ENCODE measurements around the gene SIPA1L3.

SIPA1L3 gene

GRCh38 chr19:38030686-38031422, 123.8 kb downstream of the SIPA1L3 start:
- Histone ChIP-seq H3K36me3 (replicated peaks; ENCODE audit: low read depth, low read length) (peaks cover 9% of the 10 kb centered on the region), H3K27ac (ENCODE audit: low read length) (no peak overlapping the region), H4K20me1 (ENCODE audit: insufficient read depth, low read length) (no peaks in the 10 kb centered on the region), H3K9me3 (ENCODE audit: insufficient read depth, low read length) (no peaks in the 10 kb centered on the region), H3K79me2 (ENCODE audit: low read length) (peaks cover 12% of the 10 kb centered on the region; the same call in 1 of the 2 replicates), H3K4me2 (ENCODE audit: low read length) (no peak overlapping the region), H3K4me1 (ENCODE audit: low read length) (peaks cover 31% of the 10 kb centered on the region), H3K9ac (ENCODE audit: low read length) (no peak overlapping the region), H2AFZ (ENCODE audit: low read depth, low read length) (no peak overlapping the region), H3K27me3 (ENCODE audit: low read depth, low read length) (no peaks in the 10 kb centered on the region), H3K4me3 (ENCODE audit: low read length) (no peak overlapping the region)
- TF ChIP-seq EZH2phosphoT487 (IDR thresholded peaks at IDR 0.05; ENCODE audit: low read depth) (no peak), CTCF (IDR thresholded peaks at IDR 0.05; ENCODE audit: low read depth, low read length) (no peak)

- Histone ChIP-seq H3K4me1 (ENCODE audit: low read length) (peaks cover 31% of the 10 kb centered on the region), H3K9ac (ENCODE audit: low read length) (no peak overlapping the region), H3K4me2 (ENCODE audit: low read length) (no peak overlapping the region), H4K20me1 (ENCODE audit: insufficient read depth, low read length) (no peaks in the 10 kb centered on the region), H3K79me2 (ENCODE audit: low read length) (peaks cover 9% of the 10 kb centered on the region; the same call in 1 of the 2 replicates), H3K4me3 (ENCODE audit: low read length) (no peak overlapping the region), H3K9me3 (ENCODE audit: insufficient read depth, low read length) (no peaks in the 10 kb centered on the region), H3K36me3 (replicated peaks; ENCODE audit: low read depth, low read length) (peaks cover 9% of the 10 kb centered on the region), H3K27me3 (ENCODE audit: low read depth, low read length) (no peaks in the 10 kb centered on the region), H3K27ac (ENCODE audit: low read length) (no peak overlapping the region), H2AFZ (ENCODE audit: low read depth, low read length) (no peak overlapping the region)
- TF ChIP-seq CTCF (IDR thresholded peaks at IDR 0.05; ENCODE audit: low read depth, low read length): no peak
- TF ChIP-seq EZH2phosphoT487 (IDR thresholded peaks at IDR 0.05; ENCODE audit: low read depth): no peak
These were observed 124.4 kb downstream of the SIPA1L3 start for GRCh38 chr19:38031423-38031770.

GRCh38 chr19:38032151-38032550, 125.1 kb downstream of the SIPA1L3 start:
- H3K79me2 ChIP-seq (ENCODE audit: low read length): peaks cover 7% of the 10 kb centered on the region; the same call in 1 of the 2 replicates
- H3K9ac ChIP-seq (ENCODE audit: low read length): no peak overlapping the region
- no peaks in the 10 kb centered on the region for H3K9me3 ChIP-seq (ENCODE audit: insufficient read depth, low read length)
- H3K4me1 ChIP-seq (ENCODE audit: low read length): peaks cover 31% of the 10 kb centered on the region
- H3K36me3 ChIP-seq (replicated peaks; ENCODE audit: low read depth, low read length): peaks cover 9% of the 10 kb centered on the region
- no peak overlapping the region for H3K4me2 ChIP-seq (ENCODE audit: low read length)
- H3K27ac ChIP-seq (ENCODE audit: low read length): no peak overlapping the region
- TF ChIP-seq CTCF (IDR thresholded peaks at IDR 0.05; ENCODE audit: low read depth, low read length) (no peak), EZH2phosphoT487 (IDR thresholded peaks at IDR 0.05; ENCODE audit: low read depth) (no peak)
- no peaks in the 10 kb centered on the region for H3K27me3 ChIP-seq (ENCODE audit: low read depth, low read length)
- H3K4me3 ChIP-seq (ENCODE audit: low read length): no peak overlapping the region
- H4K20me1 ChIP-seq (ENCODE audit: insufficient read depth, low read length): no peaks in the 10 kb centered on the region
- H2AFZ ChIP-seq (ENCODE audit: low read depth, low read length): no peak overlapping the region

GRCh38 chr19:38032951-38033350, 125.9 kb downstream of the SIPA1L3 start:
- peaks cover 9% of the 10 kb centered on the region for H3K36me3 ChIP-seq (replicated peaks; ENCODE audit: low read depth, low read length)
- H3K4me3 ChIP-seq (ENCODE audit: low read length): peak overlapping the region; percentile 62
- peaks cover 7% of the 10 kb centered on the region; the same call in 1 of the 2 replicates for H3K79me2 ChIP-seq (ENCODE audit: low read length)
- peak overlapping the region; percentile 56; the same call in 1 of the 2 replicates for H3K9ac ChIP-seq (ENCODE audit: low read length)
- no peaks in the 10 kb centered on the region for H3K27me3 ChIP-seq (ENCODE audit: low read depth, low read length)
- H4K20me1 ChIP-seq (ENCODE audit: insufficient read depth, low read length): no peaks in the 10 kb centered on the region
- H3K9me3 ChIP-seq (ENCODE audit: insufficient read depth, low read length): no peaks in the 10 kb centered on the region
- peak overlapping the region; percentile 84 for H3K27ac ChIP-seq (ENCODE audit: low read length)
- no peak for TF ChIP-seq EZH2phosphoT487 (IDR thresholded peaks at IDR 0.05; ENCODE audit: low read depth)
- no peak for TF ChIP-seq CTCF (IDR thresholded peaks at IDR 0.05; ENCODE audit: low read depth, low read length)
- no peak overlapping the region for H2AFZ ChIP-seq (ENCODE audit: low read depth, low read length)
- peaks cover 31% of the 10 kb centered on the region for H3K4me1 ChIP-seq (ENCODE audit: low read length)
- peak overlapping the region; percentile 91 for H3K4me2 ChIP-seq (ENCODE audit: low read length)

Measured in OCI-LY3 (cell line).